PC-9 (cell line): ENCODE measurements around the gene CPB2.

Experiments used
- EZH2 ChIP-seq: fragments of 200-600 bp; sonication (generic); IDR thresholded peaks from 2 replicates; pipeline ENCODE4 v1.8.0; 2017; ENCODE audit warnings: antibody characterized with exemption, low read depth
- TF ChIP-seq, protein P1 (sequence below): fragments of 200-600 bp; sonication (generic); conservative IDR thresholded peaks from 2 replicates; pipeline ENCODE4 v1.6.1; 2017; ENCODE audit warnings: mixed run types, antibody characterized with exemption, mild to moderate bottlenecking, moderate library complexity

DNA sequence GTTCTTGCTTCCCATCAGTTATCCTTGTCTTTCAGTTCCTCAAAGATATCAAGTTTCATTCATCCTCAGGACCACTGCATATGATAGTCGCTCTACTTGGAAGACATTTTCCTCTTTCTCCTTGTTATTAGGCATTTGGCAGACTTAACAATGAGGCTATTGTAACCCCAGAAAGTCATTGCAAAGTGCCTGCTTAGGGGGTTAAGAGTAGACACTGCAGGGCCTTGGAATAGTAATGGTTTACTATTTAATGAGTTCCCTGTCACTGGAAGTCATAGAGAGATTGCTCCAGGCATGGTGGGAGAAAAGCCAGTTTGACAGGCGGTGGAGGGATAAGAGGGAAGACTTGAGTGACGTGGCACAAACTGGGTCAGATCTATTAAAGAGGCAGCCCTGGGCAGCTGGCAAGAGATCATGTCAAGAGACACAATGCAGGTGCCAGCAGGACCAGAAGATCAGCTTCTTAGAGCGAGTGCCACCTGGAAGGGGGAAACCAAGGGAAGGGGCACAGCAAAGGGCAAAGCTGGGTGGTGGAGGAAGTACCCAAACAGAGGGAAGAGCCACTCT, 16.8 kb upstream of the CPB2 start:
- TF ChIP-seq EZH2 = no peak
- TF ChIP-seq, protein P1, sequence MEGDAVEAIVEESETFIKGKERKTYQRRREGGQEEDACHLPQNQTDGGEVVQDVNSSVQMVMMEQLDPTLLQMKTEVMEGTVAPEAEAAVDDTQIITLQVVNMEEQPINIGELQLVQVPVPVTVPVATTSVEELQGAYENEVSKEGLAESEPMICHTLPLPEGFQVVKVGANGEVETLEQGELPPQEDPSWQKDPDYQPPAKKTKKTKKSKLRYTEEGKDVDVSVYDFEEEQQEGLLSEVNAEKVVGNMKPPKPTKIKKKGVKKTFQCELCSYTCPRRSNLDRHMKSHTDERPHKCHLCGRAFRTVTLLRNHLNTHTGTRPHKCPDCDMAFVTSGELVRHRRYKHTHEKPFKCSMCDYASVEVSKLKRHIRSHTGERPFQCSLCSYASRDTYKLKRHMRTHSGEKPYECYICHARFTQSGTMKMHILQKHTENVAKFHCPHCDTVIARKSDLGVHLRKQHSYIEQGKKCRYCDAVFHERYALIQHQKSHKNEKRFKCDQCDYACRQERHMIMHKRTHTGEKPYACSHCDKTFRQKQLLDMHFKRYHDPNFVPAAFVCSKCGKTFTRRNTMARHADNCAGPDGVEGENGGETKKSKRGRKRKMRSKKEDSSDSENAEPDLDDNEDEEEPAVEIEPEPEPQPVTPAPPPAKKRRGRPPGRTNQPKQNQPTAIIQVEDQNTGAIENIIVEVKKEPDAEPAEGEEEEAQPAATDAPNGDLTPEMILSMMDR = no peak
